ENCODE results near the gene CHP1.
"Not testable (repeated sequence)": the region's sequence is repeated elsewhere in the genome, so short reads cannot be mapped to it uniquely, and the experiment has no call there.

CHP1 gene

DNA sequence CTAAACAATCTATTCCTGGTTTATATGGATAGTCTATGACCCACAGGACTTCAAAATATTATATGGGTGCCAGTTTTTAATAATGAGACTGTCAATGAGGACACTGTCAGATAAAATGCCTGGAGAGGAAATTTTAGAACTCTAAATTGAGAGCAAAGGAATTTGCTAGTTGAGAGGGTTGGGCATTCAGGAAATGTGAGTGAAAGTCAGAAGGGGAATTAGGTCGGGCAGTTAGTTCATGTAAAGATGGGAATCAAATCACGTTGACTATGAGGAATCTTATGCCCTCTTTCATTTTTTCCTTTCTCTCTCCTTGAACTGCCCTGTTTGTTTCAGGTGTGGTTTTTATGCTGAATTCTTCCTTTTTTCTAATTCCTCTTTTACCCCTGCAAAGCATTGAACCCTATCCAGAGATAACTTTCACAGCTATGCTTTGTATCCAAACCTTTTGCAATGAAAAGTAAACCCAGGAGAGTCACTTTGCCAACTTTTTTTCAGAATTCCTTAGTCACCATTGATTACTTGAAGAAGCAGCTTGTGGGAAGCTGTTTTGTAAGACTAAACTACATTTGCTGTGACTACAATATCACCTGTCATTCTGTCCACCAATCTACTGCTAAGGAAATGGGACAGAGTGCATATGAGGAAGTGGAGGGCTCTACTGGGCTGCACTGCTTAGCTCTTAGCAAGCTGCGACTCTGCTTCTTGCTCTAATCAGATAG, 27.8 kb downstream of the CHP1 start:
- no peak for DNase-seq

DNA sequence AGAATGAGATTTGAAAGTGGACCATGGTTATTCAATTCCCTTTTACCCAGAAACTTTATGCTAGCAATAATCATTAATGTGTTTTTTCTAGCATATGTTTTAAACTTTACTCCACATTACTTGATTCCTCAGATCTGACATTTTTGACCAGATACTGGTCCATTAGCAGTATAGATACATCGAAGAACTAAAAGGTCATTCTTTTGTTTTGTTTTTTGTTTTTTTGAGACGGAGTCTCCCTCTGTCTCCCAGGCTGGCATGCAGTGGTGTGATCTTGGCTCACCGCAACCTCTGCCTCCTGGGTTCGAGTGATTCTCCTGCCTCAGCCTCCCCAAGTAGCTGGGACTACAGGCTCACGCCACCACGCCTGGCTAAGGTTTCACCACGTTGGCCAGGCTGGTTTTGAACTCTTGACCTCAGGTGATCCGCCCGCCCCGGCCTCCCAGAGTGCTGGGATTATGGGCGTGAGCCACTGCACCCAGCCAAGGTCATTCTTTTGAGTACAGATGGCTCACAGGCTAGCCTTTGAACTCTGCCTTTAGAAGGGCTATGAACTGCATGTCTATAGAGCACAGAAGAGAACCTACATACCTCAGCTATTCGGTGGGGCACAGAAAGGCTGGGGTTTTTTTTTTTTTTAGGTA, 28.6 kb downstream of the CHP1 start:
- DNase-seq = no peak

DNA sequence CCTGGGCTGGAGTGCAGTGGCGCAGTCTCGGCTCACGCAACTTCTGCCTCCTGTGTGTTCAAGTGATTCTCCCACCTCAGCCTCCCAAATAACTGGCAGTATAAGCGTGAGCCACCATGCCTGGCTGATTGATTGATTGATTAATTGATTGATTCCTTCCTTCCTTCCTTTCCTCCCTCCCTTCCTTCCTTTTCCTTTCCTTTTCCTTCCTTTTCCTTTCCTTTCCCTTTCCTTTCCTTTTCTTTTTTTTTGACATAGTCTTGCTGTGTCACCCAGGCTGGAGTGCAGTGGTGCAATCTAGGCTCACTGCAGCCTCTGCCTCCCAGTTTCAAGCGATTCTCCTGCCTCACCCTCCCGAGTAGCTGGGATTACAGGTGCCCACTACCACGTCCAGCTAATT, 29.9 kb downstream of the CHP1 start:
- DNase-seq = not testable (repeated sequence)

DNA sequence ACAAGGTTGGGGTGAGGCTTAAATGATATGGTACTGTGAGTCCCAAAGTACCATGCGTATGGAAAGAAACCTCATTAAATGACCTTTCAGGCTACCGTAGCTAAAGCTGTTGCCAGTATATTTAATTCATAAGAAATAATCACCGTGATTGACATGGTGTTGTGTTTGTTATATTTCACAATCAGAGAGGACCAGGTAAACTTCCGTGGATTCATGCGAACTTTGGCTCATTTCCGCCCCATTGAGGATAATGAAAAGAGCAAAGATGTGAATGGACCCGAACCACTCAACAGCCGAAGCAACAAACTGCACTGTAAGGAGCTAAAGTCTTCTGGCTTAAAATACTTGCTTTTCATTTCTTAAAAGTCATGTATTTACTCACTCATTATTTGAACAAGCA, 31.5 kb downstream of the CHP1 start:
- DNase-seq = no peak

DNA sequence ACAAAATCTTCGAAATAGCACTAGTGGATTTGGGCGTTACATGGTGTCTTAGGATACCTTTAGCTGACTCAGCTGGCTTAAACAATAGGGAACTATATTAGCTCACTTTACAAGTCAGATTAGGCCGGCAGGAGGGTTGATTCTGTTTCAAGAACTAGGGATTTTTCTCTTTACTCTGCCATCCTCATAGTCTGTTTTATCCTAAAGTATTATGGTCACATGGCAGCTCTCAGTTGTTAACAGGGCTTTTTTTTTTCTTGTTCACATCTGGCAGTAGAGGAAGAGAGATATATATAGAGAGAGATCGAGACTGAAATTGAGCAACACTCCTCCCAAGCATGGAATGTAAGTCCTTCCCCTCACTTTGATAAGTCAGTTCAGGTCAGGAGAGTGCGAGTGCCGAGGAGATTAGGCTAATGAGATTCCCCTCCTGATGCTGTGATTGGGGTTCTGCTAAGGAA, 32.9 kb downstream of the CHP1 start:
- no peak for DNase-seq

DNA sequence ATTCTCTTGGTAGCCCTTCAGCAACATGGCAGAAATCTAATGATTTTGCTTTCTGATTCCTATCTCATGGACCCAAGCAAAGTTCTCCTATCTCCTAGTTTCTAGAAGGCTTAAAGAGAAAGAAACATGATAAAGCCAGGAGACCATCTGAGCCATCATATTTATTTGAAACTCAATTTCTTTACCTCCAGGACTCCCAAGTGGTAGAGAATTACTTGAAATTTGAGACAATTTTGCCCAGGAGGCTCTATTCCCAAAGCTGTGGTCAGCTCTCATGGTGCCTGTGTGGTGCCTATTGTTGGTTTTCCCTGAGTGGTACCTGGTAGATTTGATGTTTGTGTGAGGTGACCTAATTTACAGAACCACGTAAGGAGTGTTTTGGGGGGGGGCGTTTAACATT, 38.8 kb downstream of the CHP1 start:
- DNase-seq = no peak

DNA sequence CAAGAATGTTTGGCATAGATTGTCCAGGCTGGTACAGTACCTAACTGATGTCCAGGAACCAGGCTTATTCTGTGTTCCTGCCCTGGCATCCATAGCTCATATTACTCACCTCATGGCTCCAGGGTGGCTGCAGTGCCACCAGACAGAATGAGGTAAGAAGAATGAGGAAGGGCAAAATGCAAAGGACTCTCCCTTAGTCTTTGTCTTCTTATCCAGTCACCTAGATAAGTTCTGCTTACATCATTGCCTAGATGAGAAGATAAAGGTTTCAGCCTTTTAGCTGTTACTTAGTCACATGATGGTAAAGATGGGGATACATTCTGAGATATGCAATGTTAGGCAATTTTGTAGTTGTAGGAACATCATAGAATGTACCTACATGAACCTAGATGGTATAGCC, 45.8 kb downstream of the CHP1 start:
- no peak for DNase-seq

DNA sequence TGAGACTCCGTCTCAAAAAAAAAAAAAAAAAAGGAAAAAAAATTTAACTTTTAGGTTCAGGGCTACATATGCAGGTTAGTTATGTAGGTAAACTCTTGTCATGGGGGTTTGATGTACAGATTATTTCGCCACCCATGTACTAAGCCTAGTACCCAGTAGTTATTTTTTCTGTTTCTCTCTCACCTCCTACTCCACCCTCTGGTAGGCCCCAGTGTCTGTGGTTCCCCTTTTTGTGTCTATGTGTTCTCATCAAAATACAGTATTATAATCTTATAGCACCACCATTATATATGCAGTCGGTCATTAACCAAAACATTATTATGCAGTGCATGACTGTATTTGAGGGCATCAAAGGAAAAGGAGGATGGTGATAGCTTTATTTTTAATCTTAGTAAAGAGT, 47.3 kb downstream of the CHP1 start:
- no peak for DNase-seq

DNA sequence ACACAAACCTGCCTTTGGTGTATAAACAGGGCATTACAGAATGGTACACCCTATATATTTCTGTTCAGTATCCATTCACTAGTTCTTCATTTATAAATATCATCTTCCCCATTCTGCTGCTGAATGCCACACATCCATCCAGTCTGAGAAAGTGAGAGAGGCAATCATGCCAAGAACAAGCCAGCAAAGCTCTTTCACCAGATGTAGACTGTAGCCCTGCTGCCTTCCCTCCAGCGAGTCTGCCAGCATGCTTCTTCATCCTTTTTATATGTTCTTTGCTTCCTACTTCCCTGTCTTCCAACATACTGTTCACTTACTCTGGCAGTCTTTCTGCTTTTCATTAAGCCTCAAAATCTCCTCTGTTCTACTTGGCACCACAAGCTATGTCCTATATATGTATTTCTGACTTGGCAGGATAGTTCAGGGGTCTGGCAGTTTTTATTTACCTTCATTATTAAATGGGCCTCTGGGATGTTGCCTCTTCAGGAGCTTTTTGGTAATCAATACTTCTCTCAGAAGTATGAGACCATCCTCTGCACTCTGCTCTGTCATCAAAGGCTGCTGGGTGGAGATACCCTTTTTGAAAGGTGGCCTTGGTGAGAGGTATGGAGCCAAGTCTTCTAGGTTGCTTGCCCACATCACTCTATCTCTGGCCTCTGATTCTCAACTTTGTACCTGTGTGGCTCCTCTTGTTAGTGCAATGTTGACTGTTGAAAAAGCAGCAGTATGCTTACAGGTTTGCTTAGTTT, 48.6 kb downstream of the CHP1 start:
- DNase-seq = no peak

DNA sequence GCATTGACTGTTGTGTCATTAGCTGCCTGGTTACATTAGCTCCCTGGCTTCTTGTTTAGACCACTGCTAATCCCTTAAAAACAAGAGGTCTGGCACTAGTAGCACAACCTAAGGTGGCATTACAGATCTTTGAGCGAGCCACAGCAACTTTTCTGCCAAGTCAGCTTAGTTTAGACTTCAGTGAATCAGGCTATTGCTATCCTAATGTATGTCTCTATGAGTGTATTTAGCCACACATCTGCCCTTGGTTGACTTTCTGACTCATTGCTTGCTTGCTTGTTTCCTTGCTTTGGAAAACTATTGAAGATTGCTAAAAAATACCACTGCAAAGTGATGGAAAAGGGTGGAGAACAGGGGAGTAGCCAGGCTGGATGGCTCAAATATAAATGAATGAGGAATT, 50.2 kb downstream of the CHP1 start:
- no peak for DNase-seq

DNA sequence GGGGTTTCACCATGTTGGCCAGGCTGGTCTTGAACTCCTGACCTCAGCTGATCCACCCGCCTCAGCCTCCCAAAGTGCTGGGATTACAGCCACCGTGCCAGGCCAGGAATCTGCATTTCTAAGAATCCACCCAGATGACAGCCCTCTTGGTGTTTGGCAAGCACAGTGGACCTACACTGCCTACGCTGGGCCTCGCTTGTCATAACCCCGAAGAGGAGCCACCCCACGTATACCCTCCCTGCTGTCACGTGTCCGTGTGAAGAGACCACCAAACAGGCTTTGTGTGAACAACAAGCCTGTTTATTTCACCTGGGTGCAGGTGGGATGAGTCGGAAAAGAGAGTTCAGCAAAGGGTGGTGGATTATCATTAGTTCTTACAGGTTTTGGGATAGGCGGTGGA, 51.4 kb downstream of the CHP1 start:
- DNase-seq = not testable (repeated sequence)

DNA sequence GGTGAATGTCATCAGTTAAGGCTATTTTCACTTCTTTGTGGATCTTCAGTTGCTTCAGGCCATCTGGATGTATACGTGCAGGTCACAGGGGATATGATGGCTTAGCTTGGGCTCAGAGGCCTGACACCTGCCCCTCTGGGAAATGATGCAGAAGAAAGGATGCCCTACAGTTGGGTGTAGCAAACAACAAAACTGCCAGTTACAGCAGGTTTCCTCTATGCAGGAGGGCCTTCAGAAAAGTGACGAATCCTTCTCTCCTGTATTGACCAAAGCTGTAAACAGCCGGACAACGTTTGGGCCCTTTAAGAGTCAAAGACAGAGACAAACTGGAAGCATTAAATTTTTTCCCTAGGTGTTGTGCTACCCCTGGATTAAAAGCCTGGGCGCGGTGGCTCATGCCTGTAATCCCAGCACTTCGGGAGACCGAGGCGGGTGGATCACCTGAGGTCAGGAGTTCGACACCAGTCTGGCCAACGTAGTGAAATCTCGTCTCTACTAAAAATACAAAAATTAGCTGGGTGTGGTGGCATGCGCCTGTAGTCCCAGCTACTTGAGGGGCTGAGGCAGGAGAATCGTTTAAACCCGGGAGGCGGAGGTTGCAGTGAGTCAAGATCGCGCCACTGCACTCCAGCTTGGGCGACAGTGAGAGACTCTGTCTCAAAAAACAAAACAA, 52.0 kb downstream of the CHP1 start:
- not testable (repeated sequence) for DNase-seq

DNA sequence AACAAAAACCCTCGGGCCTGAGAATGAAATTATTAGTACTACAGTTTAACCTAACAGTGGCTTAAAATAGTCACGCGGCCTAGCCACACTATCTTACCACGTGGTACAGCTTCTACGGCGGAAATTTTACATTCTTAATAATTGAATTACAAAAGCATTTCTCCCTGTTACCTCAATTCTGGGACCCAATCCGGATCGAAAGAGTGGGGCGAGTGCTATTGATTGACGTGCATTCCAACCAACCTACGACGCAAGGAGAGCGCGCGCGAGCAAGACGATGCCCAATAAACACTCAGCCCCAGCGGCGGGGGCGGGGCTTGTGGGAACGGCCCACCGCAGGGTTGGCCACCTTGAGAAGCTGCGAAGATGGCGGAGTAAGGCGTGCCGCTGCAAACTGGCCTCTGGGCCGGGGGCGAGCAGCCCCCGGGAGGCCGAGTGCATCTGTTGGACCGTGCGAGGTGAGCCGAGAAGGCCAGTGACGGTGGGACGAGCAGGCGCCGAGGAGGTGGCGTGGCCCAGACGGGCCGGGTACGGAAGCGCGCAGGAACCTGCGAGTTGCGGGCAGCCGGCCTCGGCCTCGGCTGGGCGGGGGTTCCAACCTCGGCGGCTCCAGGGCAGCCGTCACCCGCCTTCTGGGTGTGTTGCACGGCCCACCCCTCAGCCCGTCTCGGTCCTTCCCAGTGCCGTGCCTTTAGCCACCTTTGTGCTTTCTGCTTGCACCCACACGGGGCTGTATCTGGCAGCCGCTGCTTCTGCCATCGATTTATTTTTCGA, 52.8 kb downstream of the CHP1 start:
- DNase-seq = peak; percentile 94

DNA sequence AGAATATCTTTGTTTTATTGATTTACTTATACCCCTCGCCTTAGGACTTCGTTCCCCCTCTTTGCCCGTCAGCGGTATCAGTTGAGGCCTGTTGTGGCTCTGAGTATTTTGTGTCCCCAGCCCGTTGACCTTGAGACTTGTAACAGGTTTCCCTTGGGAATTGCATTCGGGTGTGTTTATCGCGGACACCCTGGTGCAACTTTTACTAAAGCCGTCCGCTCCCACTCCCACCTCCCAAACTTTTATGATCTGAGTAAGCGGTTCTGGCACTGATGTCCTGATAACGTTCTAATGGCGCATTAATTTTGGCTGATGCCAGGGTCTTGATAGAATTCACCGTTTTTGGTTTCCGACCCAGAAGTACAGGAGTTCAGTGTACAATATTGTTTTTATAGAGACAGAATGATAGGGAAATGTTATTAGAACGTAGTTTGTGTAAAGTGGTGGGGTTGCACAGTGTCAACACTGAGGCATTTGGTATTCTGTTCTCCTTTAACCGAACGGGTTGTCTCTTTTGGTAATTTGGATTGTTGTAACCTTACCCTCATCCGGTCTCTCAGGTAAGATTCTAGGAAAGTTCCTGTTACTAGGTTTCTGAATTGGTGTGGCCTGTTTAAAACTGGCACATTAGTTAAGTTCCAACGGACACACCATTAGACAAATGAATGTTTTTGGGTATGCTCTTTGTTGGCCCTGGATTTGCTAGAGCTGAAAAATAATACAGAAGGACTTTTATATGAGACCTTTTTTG, 53.5 kb downstream of the CHP1 start:
- no peak for DNase-seq

DNA sequence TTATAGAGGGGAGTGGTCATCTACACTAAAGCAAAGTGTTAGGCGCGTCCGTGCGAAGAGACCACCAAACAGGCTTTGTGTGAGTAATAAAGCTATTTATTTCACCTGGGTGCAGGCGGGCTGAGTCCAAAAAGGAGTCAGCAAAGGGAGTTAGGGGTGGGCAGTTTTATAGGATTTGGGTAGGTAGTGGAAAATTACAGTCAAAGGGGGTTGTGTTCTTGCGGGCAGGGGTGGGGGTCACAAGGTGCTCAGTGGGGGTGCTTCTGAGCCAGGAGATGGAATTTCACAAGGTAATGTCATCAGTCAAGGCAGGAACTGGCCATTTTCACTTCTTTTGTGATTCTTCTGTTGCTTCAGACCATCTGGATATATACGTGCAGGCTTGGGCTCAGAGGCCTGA, 54.2 kb downstream of the CHP1 start:
- DNase-seq = no peak

DNA sequence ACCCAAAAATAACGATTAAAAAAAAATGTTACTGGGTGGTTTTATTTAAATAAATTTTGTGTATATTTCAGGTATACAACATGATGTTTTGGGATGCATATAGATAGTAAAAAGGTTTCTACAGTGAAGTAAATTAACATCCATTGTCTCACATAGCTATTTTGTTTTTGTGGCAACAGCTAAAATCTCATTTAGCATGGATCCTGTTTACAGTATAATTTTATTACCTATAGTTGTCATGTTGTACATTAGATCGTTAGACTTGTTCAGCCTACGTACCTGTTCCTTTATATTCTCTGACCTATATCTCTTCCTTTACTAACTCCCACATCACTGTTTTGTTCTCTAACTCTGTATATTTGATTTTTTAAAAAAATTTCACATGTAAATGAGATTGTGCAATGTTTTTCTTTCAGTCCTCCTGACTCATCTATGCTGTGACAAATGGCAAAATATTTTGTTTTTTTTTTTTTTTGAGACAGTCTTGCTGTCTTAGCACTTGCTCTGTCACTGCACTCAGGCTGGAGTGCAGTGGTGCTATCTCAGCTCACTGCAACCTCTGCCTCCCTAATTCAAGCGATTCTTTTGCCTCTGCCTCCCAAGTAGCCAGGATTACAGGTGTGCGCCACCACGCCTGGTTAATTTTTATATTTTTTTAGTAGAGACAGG, 55.7 kb downstream of the CHP1 start:
- DNase-seq = no peak

DNA sequence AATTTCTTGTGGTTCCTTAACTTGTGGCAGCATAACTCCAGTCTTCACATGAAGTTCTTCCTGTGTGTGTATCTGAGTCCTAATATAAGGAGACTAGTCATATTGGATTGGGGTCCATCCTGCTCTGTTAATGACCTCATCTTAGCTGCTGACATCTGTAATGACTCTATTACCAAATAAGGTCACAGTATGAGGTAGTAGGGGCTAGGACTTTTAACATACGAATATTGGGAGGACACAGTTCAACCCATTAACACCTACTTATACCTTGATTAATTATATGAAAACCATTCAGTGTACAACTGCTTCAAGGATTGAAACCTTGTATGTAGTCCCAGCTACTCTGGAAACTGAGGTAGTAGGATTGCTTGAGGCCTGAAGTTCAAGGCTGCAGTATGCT, 57.4 kb downstream of the CHP1 start:
- no peak for DNase-seq

DNA sequence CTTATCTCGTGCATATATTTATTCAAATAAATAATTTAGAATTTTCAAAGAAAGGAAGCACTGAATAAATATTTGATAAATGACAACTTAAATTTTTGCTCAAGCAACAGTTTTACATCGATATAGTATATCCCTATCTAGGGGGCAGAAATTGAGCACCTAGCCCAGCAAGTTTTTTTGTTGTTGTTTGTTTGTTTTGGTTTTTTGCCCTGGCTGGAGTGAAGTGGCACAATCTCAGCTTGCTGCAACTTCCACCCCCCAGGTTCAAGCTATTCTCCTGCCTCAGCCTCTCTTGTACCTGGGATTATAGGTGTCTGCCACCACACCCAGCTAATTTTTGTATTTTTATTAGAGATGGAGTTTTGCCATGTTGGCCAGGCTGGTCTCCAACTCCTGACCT, 58.9 kb downstream of the CHP1 start:
- no peak for DNase-seq

DNA sequence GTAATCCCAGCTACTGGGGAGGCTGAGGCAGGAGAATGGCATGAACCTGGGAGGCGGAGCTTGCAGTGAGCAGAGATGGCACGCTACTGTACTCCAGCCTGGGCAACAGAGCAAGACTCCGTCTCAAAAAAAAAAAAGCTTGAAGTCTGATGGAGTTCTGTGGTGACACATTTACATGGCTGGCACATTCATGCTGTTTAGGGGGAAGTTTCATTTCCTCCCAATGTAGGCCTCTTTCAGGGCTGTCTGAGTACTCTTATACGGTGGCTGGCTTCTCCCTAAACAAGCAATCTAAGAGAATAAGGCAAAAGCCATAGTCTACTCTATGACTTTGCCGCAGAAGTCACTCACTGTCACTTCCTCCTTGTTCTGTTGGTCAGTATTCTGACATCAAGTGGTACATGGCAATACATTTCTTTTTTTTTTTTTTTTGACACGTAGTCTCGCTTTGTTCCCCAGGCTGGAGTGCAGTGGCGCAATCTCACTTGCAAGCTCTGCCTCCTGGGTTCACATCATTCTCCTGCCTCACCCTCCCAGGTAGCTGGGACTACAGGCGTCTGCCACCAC, 60.1 kb downstream of the CHP1 start:
- no peak for DNase-seq

DNA sequence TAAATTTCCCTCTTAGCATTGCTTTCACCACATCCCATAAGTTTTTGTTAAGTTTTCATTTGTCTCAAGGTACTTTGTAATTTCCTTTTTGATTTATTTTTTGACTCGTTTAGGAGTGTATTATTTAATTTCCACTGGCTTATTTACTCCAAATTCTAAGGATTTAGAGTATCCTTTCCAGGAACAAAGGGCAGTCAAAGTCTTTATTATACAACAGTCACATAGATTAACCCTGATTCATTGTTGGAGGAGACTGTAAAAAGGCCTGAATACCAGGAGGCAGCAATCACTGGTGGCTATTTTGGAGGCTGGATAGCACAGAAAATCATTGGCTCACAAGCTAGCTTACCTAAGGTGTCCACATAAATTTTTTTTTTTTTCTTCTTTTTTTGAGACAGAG, 61.5 kb downstream of the CHP1 start:
- DNase-seq = no peak

DNA sequence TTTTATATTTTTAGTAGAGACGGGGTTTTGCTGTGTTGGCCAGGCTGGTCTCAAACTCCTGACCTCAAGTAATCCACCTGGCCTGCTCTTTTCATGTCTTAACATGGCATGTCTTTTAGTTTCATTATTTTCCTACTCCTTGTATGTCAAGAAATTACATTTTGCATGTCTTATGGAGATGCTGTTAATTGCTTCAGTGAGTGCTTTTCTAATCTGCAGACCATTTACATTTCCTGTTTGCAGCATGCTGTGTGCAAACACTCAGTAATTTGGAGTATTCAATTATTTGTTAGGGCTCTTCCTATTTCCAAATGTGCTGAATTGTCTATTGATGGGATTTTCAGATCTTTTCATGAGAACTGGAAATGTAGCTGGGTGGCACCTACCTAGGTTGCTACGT, 70.1 kb downstream of the CHP1 start:
- DNase-seq = not testable (repeated sequence)

All from NCI-H2107 (cell line).